Measurements from ENCODE around the gene GDF11. TPM values are rescaled to one million over a fixed set of nuclear protein-coding genes. Genes with fewer than 3 reads are reported as not detected.

The GDF11 gene
- total RNA-seq, 1 experiment from 2014 or later, result 31.8 TPM

DNA sequence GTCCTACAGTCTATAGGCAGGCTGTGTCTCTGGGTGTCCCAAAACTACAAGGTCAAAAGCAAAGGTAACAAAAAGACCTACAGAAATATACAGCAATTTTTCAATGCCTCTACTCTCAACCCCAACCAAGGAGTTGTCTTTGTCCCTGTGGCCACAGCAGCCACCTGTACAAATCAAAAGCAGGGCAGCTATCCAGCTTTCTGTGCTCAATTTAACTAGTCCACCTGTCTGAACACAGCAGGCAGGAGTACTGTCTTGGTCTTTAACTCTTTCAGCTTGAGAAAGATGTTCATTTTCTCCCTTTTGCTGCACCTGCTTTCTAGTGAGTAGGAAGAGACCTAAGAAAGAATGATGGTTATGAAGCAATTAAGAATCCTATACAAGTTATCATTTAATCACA lies 19.7 kb downstream of the GDF11 start:
- Histone ChIP-seq H3K4me1 (ENCODE audit: insufficient read depth, low read length) (0 out of 2 replicates have a peak, but pooled peaks cover 3% of the 10 kb centered on the region), H3K56ac (ENCODE audit: insufficient read length, low read depth, low read length) (no peak overlapping the region), H3K27ac (ENCODE audit: insufficient read length, low read depth, low read length) (no peak overlapping the region), H3T11ph (ENCODE audit: low read length) (no peak overlapping the region), H3K9ac (ENCODE audit: extremely low read depth, insufficient read length, low read length) (no peak overlapping the region), H2BK12ac (ENCODE audit: insufficient read length, low read depth, low read length) (no peak overlapping the region), H4K91ac (ENCODE audit: insufficient read length, low read depth, low read length) (no peak overlapping the region), H4K5ac (ENCODE audit: insufficient read length, low read depth, low read length) (no peak overlapping the region), H2BK120ac (ENCODE audit: low read depth, low read length, poor library complexity, severe bottlenecking) (no peak overlapping the region), H3K4ac (ENCODE audit: low read depth, low read length) (no peak overlapping the region), H3K9me3 (ENCODE audit: control insufficient read depth, low read depth, low read length) (no peaks in the 10 kb centered on the region), H2BK20ac (ENCODE audit: low read depth, low read length, poor library complexity, severe bottlenecking) (no peak overlapping the region), H3K23ac (ENCODE audit: insufficient read length, low read depth, low read length) (no peak overlapping the region), H2AFZ (ENCODE audit: low read length) (no peak overlapping the region), H3K18ac (ENCODE audit: insufficient read length, low read depth, low read length) (no peak overlapping the region), H3K79me1 (ENCODE audit: insufficient read depth, low read depth, low read length, poor library complexity, severe bottlenecking) (no peaks in the 10 kb centered on the region), H2AK5ac (ENCODE audit: insufficient read length, low read length) (no peak overlapping the region), H3K4me2 (ENCODE audit: insufficient read depth, insufficient read length, low read length) (no peak overlapping the region), H2BK5ac (ENCODE audit: insufficient read length, low read length) (no peak overlapping the region), H4K20me1 (ENCODE audit: control insufficient read depth, insufficient read depth, insufficient read length) (no peaks in the 10 kb centered on the region), H3K14ac (ENCODE audit: insufficient read depth, low read length) (no peak overlapping the region), H2BK15ac (ENCODE audit: low read depth, low read length) (no peak overlapping the region), H3K27me3 (ENCODE audit: insufficient read depth, low read length) (no peaks in the 10 kb centered on the region), H3K23me2 (ENCODE audit: insufficient read length, low read depth, low read length, poor library complexity, severe bottlenecking) (no peaks in the 10 kb centered on the region), H4K8ac (replicated peaks; ENCODE audit: insufficient read length, low read depth, low read length) (no peak overlapping the region), H3K79me2 (ENCODE audit: insufficient read depth, low read length) (no peaks in the 10 kb centered on the region)
- DNase-seq, result no peak
- peaks cover 12 to 21% of the 10 kb centered on the region in 2 experiments for H3K4me1 Mint-ChIP-seq
- H3K4me3 Mint-ChIP-seq, result no peak overlapping the region
- H3K27me3 Mint-ChIP-seq (ENCODE audit: low read depth), result no peaks in the 10 kb centered on the region
- no peaks in the 10 kb centered on the region; a peak in 1 of 5 replicates for H3K9me3 Mint-ChIP-seq
- no peak overlapping the region for H3K27ac Mint-ChIP-seq
- H3K36me3 Mint-ChIP-seq (ENCODE audit: insufficient read depth in 1 of 3, low read depth in 3 of 3), result peaks cover 38 to 71% (median 58%) of the 10 kb centered on the region in 3 experiments
- TF ChIP-seq, protein P1, sequence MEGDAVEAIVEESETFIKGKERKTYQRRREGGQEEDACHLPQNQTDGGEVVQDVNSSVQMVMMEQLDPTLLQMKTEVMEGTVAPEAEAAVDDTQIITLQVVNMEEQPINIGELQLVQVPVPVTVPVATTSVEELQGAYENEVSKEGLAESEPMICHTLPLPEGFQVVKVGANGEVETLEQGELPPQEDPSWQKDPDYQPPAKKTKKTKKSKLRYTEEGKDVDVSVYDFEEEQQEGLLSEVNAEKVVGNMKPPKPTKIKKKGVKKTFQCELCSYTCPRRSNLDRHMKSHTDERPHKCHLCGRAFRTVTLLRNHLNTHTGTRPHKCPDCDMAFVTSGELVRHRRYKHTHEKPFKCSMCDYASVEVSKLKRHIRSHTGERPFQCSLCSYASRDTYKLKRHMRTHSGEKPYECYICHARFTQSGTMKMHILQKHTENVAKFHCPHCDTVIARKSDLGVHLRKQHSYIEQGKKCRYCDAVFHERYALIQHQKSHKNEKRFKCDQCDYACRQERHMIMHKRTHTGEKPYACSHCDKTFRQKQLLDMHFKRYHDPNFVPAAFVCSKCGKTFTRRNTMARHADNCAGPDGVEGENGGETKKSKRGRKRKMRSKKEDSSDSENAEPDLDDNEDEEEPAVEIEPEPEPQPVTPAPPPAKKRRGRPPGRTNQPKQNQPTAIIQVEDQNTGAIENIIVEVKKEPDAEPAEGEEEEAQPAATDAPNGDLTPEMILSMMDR (conservative IDR thresholded peaks at IDR 0.05), result no peak
